Urinary bladder (tissue), 4 donors: ENCODE results near the gene TYSND1. TPM values are rescaled to one million over a fixed set of nuclear protein-coding genes. Genes with fewer than 3 reads are reported as not detected.
A peak's percentile ranks its signal among the peaks of the same experiment; 100 is the strongest.
"Not testable (repeated sequence)": the region's sequence is repeated elsewhere in the genome, so short reads cannot be mapped to it uniquely, and the experiment has no call there.

Experiments
- DNase-seq: peaks from one replicate; pipeline ENCODE4 v3.0.0-alpha.2; 2015; ENCODE audit errors: extremely low spot score
- H3K27ac ChIP-seq: one replicate; pipeline ENCODE4 v1.5.1; 2013; ENCODE audit warnings: low read depth, mild to moderate bottlenecking, moderate library complexity
- H3K36me3 ChIP-seq: one replicate; pipeline ENCODE4 v1.6.1; 2013; ENCODE audit warnings: mild to moderate bottlenecking, moderate library complexity; ENCODE audit not compliant: insufficient read depth
- H3K4me1 ChIP-seq: one replicate; pipeline ENCODE4 v1.6.1; 2013; ENCODE audit warnings: mild to moderate bottlenecking, moderate library complexity; ENCODE audit not compliant: insufficient read depth
- H3K4me3 ChIP-seq: one replicate; pipeline ENCODE4 v1.5.1; 2013; ENCODE audit warnings: low read depth, low read length
- WGBS: extraction: QIAGEN DNeasy Blood & Tissue Kit; methylation state at CpG from one replicate; pipeline ENCODE4 v1.1.7; 2013; 5-methylcytosine and 5-hydroxymethylcytosine counted together
- polyA plus RNA-seq: library from polyadenylated mRNA; stranded (reverse); fragments of 200-250 nt; gene quantifications from one replicate; pipeline ENCODE4 v1.2.3, GENCODE V29; 2013
- total RNA-seq: library from RNA; depleted of rRNA; stranded (reverse); fragments of >200 nt; gene quantifications from one replicate; pipeline ENCODE4 v1.2.3, GENCODE V29; 2014
- donor health status: healthy with polysubstance abuse.
- donor health status: healthy.

The TYSND1 gene
- total and polyA plus RNA-seq, 2 donors = 7.2 to 11.7 TPM

GRCh38 chr10:70176441-70176840, 29.9 kb upstream of the TYSND1 start:
- WGBS = 79% methylated on average over 6 of the region's 6 CpGs
- no peak for DNase-seq
- no peaks in the 10 kb centered on the region for H3K4me1 ChIP-seq
- no peak overlapping the region for H3K4me3 ChIP-seq
- no peak overlapping the region for H3K27ac ChIP-seq
- H3K36me3 ChIP-seq = no peaks in the 10 kb centered on the region

DNA sequence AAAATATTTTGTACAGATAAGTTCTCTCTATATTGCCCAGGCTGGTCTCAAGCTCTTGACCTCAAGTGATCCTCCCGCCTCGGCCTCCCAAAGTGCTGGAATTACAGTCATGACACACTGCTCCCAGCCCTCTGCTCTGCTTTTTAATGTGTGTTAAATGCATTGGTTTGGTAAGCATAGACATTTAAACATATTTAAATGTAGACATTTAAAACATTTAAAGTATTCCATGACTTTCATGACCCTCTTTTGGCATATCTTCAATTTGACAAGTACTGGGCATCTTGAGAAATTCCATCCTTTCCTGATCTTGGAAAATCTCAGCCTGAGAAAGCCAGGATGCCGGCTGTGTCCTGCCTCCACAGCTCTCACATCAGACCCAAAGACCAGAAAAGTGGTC, 29.0 kb upstream of the TYSND1 start:
- WGBS = 86% methylated on average over 3 of the region's 3 CpGs
- Histone ChIP-seq H3K27ac (no peak overlapping the region), H3K4me3 (no peak overlapping the region), H3K36me3 (no peaks in the 10 kb centered on the region), H3K4me1 (no peaks in the 10 kb centered on the region)
- no peak for DNase-seq

DNA sequence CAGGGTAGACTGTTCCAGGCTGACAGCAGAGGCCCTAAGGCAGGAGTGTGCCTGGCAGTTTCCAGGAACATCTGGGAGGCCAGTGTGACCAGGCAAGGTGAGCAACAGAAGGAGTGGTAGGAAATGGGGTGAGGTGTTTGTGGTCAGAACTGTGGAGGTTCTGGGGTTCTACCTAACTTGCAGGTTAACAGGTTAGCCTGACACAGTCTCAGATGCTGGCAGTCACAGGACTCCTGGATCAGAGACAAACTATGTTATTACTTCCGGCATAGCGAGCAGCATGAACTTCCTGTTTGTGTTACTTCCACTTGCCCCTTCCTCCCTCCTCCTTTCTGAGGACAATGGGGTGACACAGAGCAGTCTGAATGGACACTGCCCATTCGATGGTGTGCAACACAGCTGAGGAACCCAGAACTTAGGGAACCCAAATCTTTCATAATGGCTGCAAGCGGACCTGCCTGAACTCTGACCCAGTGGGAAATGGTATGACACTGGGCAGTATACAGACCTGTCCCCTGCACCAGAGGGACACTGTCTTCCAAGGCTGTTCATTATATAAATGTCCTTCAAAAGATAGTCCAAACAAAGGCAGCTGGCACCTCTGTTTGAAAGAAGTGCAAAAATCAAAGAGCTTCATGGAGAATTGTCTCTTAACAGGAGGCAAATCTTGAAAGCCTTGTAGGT, 27.7 kb upstream of the TYSND1 start:
- Histone ChIP-seq H3K36me3 (no peaks in the 10 kb centered on the region), H3K27ac (no peak overlapping the region), H3K4me1 (no peaks in the 10 kb centered on the region), H3K4me3 (no peak overlapping the region)
- 52% methylated on average over 4 of the region's 4 CpGs for WGBS
- DNase-seq = no peak

GRCh38 chr10:70169649-70170364, 23.3 kb upstream of the TYSND1 start:
- Histone ChIP-seq H3K4me1 (peaks cover 1% of the 10 kb centered on the region), H3K36me3 (no peaks in the 10 kb centered on the region), H3K4me3 (peak overlapping the region; percentile 69), H3K27ac (peak overlapping the region; percentile 97)
- DNase-seq = no peak
- under 1% methylated on average over 40 of the region's 40 CpGs for WGBS

DNA sequence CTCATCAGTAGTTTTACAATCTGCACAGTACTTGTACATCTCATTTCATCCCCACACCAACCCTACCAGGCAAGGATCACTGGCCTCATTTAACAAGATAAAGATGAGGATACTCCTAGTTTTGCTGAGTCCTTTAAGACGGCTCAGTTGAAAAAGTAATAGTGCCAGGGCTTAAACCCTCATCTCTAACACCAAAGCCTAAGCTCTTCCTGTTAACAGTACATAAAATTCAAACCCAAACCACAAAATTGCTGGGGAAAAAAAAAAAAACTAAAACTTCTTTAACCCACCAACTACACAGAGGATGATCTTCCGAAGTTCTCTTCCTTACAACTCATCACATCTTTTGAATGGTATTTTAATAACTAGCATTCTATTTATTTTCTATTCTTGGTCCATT, 22.5 kb upstream of the TYSND1 start:
- H3K4me1 ChIP-seq = peaks cover 1% of the 10 kb centered on the region
- WGBS = 14% methylated on average over 2 of the region's 2 CpGs
- no peak for DNase-seq
- H3K36me3 ChIP-seq = no peaks in the 10 kb centered on the region
- H3K27ac ChIP-seq = no peak overlapping the region
- H3K4me3 ChIP-seq = no peak overlapping the region

- peaks cover 3% of the 10 kb centered on the region for H3K4me1 ChIP-seq
- no peaks in the 10 kb centered on the region for H3K36me3 ChIP-seq
- H3K27ac ChIP-seq = no peak overlapping the region
- no peak overlapping the region for H3K4me3 ChIP-seq
- DNase-seq = no peak
- WGBS = 79% methylated on average over 7 of the region's 7 CpGs
These were observed 20.7 kb upstream of the TYSND1 start for GRCh38 chr10:70167246-70167645.

DNA sequence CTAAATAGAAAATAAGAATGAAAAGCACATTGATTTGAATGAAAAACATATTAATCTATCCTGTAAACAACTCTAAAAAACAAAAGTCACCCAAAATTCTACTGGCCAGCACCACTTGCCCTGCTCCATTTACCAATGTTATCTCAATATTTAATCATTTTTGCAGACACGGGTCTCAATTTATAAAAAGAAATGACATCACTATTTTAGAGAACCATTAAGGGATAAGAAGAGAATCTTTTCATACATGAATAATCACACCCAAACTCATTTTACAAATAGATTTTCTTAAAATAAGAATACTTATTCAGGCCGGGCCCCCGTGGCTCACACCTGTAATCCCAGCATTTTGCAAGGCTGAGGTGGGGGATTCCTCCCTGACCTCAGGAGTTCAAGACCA, 19.9 kb upstream of the TYSND1 start:
- H3K27ac ChIP-seq = no peak overlapping the region
- no peak overlapping the region for H3K4me3 ChIP-seq
- no peaks in the 10 kb centered on the region for H3K36me3 ChIP-seq
- WGBS = 71% methylated on average over 3 of the region's 3 CpGs
- peaks cover 3% of the 10 kb centered on the region for H3K4me1 ChIP-seq
- DNase-seq = no peak

- Histone ChIP-seq H3K4me1 (peaks cover 3% of the 10 kb centered on the region), H3K4me3 (no peak overlapping the region), H3K27ac (peak overlapping the region; percentile 2), H3K36me3 (no peaks in the 10 kb centered on the region)
- DNase-seq = no peak
- WGBS = 69% methylated on average over 3 of the region's 3 CpGs
These were observed 17.7 kb upstream of the TYSND1 start for GRCh38 chr10:70164163-70164562.

DNA sequence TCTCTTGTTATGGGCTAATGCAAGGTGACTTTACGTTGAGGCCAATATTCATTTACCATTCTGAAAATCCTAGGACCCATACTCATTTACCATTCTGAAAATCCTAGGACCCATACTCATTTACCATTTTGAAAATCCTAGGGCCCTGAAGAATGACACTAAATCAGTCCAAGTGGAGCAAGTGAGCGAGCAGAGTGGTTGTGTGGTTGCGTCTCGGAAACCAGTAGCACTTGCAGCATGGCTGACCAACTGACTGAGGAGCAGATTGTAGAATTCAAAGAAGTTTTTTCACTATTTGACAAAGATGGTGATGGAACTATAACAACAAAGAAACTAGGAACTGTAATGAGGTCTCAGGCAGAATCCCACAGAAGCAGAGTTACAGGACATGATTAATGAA, 16.9 kb upstream of the TYSND1 start:
- H3K4me1 ChIP-seq = peaks cover 3% of the 10 kb centered on the region

DNA sequence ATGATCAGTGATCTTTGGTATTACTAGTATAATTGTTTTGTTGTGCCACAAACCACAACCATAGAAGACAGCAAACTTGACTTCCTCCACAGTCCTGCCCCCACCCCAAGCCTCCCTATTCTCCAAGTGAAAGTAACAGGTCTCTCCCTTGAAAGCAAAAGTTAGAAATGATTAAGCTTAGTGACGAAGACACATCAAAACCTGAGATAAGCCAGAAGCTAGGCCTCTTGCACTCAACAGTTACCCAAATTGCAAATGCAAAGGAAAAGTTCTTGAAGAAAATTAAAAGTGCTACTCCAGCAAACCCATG, 16.3 kb upstream of the TYSND1 start:
- 46% methylated on average over 1 of the region's 1 CpG for WGBS
- Histone ChIP-seq H3K27ac (no peak overlapping the region), H3K36me3 (peaks cover 1% of the 10 kb centered on the region), H3K4me3 (no peak overlapping the region), H3K4me1 (peaks cover 2% of the 10 kb centered on the region)
- no peak for DNase-seq

More for the DNA sequence above, 16.9 kb upstream of the TYSND1 start:
- H3K36me3 ChIP-seq = no peaks in the 10 kb centered on the region
- H3K27ac ChIP-seq = no peak overlapping the region
- no peak for DNase-seq
- no peak overlapping the region for H3K4me3 ChIP-seq
- WGBS = 96% methylated on average over 4 of the region's 4 CpGs

DNA sequence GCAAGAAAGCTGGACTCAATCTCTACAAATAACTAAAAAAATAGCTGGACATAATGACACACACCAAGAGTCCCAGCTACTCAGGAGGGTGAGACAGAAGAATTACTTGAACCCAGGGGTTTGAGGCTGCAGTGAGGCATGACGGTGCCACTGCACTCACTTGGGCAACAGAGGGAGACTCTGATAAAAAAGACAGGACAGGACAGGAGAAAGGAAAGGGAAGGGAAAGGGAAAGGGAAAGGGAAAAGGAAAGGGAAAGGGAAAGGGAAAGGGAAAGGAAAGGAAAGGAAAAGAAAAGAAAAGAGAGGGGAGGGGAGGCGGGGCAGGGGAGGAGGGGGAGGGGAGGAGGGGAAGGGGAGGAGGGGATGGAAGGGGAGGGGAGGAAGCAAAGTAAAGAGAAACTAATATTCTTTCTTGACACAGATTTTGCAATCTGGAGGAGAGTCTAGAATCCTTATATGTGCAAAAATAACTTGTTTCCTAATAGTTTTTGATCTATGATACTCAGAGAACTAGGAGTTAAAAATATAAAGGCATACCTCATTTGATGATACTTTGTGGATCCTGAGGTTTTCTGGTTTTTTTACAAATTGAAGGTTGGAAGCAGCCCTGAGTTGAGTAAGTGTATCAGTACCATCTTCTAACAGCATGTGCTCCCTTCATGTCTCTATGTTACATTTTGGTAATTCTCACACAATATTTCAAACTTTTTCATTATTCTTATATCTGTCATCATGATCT, 15.8 kb upstream of the TYSND1 start:
- peaks cover 2% of the 10 kb centered on the region for H3K4me1 ChIP-seq
- H3K27ac ChIP-seq = no peak overlapping the region
- 98% methylated on average over 2 of the region's 2 CpGs for WGBS
- DNase-seq = no peak
- no peak overlapping the region for H3K4me3 ChIP-seq
- H3K36me3 ChIP-seq = peaks cover 1% of the 10 kb centered on the region

DNA sequence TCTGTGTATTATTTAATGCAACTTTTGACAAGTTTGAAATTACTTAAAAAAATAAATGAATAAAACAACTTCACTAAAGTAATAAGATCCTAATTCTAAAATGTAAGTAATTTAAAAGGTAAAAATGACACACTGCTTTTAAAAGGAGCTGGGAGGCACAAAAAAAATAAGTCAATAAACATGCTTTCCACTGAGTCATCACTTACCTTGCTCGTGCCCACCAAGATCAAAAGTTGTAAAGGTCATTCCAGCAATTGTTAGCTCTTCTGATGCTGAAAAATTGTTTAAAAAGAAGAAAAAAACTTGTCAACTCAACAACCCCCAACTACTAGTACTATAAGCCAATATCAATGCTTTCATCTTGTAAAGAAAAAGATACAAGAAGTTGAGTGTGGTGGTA, 14.3 kb upstream of the TYSND1 start:
- WGBS = 58% methylated on average over 1 of the region's 1 CpG
- Histone ChIP-seq H3K36me3 (peaks cover 6% of the 10 kb centered on the region), H3K27ac (no peak overlapping the region), H3K4me3 (no peak overlapping the region), H3K4me1 (peaks cover 2% of the 10 kb centered on the region)
- no peak for DNase-seq

DNA sequence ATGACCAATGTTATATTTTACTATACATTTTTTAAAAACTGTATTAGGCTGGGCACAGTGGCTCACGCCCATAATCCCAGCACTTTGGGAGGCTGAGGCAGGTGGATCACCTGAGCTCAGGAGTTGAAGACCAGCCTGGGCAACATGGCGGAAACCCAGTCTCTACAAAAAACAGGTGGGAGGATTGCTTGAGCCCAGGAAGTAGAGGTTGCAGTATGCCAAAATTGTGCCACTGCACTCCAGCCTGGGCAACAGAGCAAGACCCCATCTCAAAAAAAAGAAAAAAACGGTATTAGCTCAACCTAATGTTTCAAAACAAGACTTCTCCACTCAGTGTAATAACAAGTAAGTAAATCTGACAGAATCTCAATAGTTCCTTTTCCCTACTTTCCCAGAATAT, 12.9 kb upstream of the TYSND1 start:
- H3K4me3 ChIP-seq, H3K27ac ChIP-seq, DNase-seq, H3K4me1 ChIP-seq: not testable (repeated sequence)
- 95% methylated on average over 3 of the region's 3 CpGs for WGBS
- peaks cover 10% of the 10 kb centered on the region for H3K36me3 ChIP-seq

DNA sequence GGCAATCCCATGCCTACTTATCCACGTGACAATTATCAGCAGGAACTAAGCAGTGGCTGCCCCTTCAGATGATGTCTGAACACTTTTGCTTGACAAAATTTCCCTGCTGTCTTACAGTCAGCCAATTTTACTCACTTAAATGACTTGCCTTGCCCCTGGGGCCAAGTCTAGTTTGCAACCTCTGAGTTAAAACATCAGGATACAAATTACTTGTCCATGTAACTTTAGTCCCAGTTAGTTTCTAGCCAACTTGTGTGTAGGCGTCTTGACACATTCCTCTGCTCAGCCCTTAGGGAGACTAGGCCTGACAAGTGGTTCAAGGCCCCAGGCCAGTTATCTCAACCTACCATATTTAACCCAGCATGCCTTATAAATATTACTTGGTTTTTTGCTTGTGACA, 11.6 kb upstream of the TYSND1 start:
- 61% methylated on average over 2 of the region's 2 CpGs for WGBS
- Histone ChIP-seq H3K36me3 (peaks cover 12% of the 10 kb centered on the region), H3K4me1 (peaks cover 2% of the 10 kb centered on the region), H3K4me3 (no peak overlapping the region), H3K27ac (no peak overlapping the region)
- DNase-seq = no peak
